Epithelial cell of prostate (primary cell): ENCODE measurements around the gene ABCC4.
"Not testable (repeated sequence)": the region's sequence is repeated elsewhere in the genome, so short reads cannot be mapped to it uniquely, and the experiment has no call there.

Experiments used
- DNase-seq: peaks from one replicate; pipeline ENCODE4 v3.0.0-alpha.2; 2011; ENCODE audit warnings: low read depth, low spot score
- H3K27ac ChIP-seq: fragments of 450-650 bp; 2 replicates; pipeline ENCODE4 v1.5.1; 2017; ENCODE audit warnings: mild to moderate bottlenecking

The ABCC4 gene

DNA sequence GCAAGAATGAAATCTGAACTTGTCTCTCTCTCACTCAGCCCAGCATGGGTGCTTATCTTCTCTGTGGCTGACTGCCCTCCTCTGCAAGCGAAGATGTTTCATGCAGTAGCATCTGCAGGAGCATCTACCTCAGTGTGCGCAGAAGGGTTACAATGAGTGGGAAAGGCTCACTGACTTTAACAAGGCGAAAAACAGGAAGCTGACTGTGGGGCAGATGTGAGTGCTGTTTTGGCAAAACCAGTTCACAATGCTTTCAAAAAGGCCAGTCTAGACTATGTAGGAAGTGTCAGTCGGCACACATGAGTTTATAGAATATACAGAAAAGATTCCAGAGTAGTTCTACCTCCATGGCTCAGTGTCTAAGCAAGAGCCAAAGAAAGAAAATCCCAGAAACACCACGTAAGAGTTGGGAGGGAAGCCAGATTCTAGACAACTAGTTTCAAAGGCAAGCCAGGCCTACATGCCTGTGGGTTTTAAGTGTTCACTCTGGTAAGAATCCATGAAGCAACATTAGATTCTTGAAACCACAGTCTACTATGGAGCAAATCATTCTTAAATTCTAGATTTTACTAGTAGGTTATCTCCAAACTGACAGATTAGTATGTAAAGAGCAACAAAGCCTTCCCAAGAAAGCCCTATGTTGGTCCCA lies 124.5 kb downstream of the ABCC4 start:
- H3K27ac ChIP-seq = no peak overlapping the region
- no peak for DNase-seq

DNA sequence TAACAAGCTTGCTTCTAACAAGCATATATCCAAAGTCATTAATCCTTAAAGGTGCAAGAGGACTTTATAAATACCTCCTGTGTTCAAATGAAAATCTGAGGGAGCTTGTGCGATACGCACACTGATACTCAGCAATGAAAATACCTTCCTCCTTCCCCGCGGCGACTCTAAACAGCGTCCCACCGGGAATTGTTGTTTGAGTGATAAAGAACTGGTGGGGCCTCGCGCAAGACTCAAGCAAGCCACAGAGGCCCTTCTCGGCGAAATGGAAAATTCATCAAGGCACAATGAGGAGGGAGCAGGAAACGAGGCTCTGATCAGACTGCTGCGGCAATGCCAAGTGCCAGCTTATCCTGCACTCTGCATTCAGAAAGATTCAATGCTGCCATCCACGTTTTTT lies 126.7 kb downstream of the ABCC4 start:
- DNase-seq = no peak
- no peak overlapping the region for H3K27ac ChIP-seq

DNA sequence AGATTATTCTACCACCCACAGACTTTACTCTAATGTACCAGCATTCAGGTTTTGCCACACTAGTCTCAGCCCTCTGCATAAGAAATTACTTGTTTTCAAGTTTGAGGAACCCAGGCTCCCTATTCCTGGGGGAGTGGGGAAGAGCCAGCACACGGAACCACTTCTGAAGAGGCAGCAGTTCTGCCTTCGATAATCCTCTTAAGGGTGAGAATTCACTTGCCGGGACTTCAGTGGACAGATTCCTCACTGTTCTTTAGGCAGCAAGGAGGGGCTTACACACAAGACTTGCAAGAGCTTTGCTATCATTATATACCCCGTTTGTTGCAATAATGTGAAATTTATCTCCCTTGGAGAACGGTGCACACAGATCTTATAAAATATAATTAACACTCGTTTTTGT lies 133.1 kb downstream of the ABCC4 start:
- H3K27ac ChIP-seq = no peak overlapping the region
- DNase-seq = no peak

DNA sequence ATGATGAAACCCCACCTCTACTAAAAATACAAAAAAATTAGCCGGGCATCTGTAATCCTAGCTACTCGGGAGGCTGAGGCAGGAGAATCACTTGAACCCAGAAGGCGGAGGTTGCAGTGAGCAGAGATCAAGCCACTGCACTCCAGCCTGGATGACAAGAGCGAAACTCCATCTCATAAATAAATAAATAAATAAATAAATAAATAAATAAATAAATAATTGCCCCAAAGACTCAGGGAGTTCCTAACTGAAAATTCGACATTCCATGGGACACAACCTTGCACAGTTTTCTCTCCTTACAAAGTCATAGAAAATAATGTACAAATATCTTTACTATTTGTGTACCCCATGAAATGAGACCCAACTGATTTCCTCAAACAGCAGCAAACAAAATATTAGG lies 134.2 kb downstream of the ABCC4 start:
- not testable (repeated sequence) for DNase-seq, H3K27ac ChIP-seq

- DNase-seq = no peak
- H3K27ac ChIP-seq = no peak overlapping the region
Observed at GRCh38 chr13:95164830-95165229, 136.4 kb downstream of the ABCC4 start.

GRCh38 chr13:95160112-95160906 lies 140.9 kb downstream of the ABCC4 start:
- no peak overlapping the region for H3K27ac ChIP-seq
- DNase-seq = no peak

- no peak overlapping the region for H3K27ac ChIP-seq
- no peak for DNase-seq
Observed at GRCh38 chr13:95159458-95159857, 141.8 kb downstream of the ABCC4 start.

- H3K27ac ChIP-seq = no peak overlapping the region
- no peak for DNase-seq
Observed at GRCh38 chr13:95156208-95156607, 145.0 kb downstream of the ABCC4 start.

GRCh38 chr13:95155504-95155903 lies 145.7 kb downstream of the ABCC4 start:
- peak overlapping the region; percentile 89 for H3K27ac ChIP-seq
- no peak for DNase-seq

- DNase-seq = peak; percentile 16
Observed at GRCh38 chr13:95155093-95155492, 146.2 kb downstream of the ABCC4 start.

DNA sequence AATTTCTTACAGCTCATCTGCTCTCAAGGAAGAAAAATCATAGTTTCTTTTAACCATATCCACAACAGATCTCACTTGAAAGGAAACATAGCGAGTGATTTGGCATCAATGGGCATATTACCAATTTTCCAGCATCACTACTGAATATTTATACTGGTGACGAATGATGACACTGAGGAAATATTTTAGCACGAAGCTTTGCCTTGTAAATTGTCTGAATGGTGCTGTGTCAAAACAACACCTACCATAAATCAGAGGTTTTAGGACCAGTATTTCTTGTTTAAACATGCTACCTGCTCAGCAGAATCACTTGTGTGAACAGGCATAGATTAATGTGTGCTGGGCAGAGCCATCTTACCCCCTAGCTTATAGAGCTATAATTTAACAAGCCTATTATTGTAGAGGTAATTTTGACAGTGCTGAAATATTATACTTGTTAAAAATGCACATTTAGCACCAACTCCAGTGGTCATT lies 146.8 kb downstream of the ABCC4 start:
- peak; percentile 95 for DNase-seq
- H3K27ac ChIP-seq = peak overlapping the region; percentile 89

More at GRCh38 chr13:95155093-95155492, 146.2 kb downstream of the ABCC4 start:
- H3K27ac ChIP-seq = peak overlapping the region; percentile 89

DNA sequence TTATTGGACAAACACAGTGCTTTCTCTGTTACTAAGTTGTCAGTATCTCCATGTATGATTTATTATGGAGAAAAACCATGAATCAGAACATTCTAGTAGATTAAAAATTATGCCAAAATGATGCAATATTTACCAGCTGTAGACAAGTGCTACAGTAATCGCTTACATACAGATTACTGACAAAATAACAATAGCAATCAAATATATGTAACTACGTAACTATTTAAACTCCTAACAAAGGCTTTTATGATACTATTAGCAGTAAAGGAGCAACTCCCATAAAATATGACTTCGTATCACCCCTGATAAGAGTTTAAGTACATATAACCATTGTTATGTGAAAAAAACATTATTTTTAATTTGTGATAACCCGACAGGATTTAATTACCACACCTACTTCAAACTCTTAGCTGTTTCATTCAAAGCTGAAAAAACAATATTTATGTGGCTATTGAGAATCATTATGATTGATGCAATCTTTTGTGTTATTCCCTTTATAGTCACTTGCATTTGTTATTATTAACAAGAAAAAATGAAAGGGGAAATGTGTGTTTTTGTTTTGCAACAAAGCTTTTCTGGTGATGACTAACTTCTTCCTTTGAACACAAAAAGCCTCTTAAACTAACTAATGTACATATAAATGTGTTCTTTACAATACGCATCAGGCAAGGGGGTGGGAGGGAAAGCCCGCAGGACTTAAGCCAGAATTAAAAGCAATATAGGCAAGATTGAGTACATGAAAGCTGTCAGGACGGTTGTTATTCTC lies 147.4 kb downstream of the ABCC4 start:
- H3K27ac ChIP-seq = peak overlapping the region; percentile 89
- DNase-seq = peak; percentile 3

DNA sequence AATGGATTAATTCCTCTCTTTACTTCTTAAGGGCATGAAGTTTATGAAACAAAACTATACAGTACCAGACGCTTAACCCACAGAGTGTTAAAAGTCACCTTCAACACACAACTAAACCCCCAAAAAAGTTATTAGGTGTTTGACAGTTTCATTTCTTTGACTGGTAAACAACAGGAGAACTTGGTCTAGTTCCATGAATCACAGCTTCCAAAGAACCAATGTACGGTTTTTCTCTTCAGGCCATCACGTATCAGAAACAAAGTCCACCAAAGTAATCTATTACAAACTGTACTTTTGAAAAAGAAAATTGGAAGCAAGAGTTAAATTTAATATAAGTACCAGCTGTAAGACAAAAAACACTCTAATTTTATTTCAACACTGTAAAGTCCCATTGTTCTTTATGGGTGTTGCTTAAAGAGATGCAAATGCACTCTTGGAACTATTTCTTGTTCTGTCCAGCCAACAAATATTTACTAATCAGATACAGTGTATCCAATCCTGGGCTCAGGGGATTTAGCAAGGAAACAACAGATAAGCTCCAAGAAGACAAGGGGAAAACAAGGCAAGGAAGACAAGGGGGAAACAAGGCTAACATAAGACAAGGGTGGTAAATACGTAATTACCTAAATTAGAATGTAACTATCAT lies 149.2 kb downstream of the ABCC4 start:
- DNase-seq = no peak
- no peak overlapping the region for H3K27ac ChIP-seq

DNA sequence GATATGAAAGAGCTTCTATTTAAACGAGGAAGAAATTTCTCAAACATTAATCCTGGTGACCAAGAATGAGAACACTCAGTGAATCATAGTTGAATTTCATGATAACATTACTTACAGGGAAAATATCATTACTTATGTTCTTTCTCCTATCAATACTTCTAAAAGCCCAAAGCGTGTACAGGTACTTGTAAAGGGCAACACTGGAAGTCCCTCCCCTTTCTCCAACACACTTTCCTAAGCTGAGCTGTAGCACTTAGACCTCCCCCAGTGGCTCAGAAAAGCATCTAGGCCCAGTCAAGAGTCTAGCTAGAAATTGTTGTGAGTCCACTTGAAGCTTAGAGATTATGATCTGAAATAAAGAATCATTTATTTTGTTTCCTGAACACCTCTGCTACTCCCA lies 150.7 kb downstream of the ABCC4 start:
- peak overlapping the region; percentile 55 for H3K27ac ChIP-seq
- peak; percentile 12 for DNase-seq

- DNase-seq = no peak
- no peak overlapping the region for H3K27ac ChIP-seq
Observed at GRCh38 chr13:95146486-95146885, 154.8 kb downstream of the ABCC4 start.

- H3K27ac ChIP-seq = no peak overlapping the region
- no peak for DNase-seq
Observed at GRCh38 chr13:95145587-95145986, 155.7 kb downstream of the ABCC4 start.

- H3K27ac ChIP-seq = no peak overlapping the region
- no peak for DNase-seq
Observed at GRCh38 chr13:95140502-95140901, 160.7 kb downstream of the ABCC4 start.

DNA sequence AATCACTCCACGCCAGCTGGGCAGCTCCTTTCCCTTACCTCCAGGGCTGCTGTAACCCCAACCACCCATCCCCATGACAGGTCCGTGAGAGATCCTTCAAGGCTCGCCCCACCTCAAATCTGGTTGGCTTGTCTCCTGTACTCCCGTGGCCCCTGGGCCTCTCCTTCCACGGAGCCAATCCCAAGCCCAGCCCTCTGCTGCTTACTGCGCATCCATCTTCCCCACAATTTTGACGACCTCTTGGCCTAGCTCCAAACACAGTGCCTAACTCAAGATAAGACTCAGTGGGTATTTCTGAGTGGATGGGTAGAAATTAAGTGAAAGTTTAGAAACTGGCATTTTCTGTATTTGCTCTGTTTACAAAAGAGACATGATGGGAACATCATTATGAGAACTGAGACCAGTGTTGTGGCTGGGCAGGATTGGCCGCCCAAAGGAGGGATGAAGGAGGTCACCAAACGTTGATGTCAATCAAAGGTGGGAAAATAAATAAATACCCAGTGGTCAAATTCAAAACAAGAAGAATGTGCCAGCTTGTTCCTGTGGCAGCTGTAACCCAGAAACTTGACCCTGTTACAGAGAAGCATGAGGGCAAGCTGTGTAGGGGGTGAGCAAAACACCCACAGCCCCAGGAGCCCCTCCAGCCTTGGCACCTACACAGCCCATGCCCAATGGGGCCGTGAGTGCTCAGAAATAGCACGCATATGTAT lies 162.2 kb downstream of the ABCC4 start:
- no peak for DNase-seq

DNA sequence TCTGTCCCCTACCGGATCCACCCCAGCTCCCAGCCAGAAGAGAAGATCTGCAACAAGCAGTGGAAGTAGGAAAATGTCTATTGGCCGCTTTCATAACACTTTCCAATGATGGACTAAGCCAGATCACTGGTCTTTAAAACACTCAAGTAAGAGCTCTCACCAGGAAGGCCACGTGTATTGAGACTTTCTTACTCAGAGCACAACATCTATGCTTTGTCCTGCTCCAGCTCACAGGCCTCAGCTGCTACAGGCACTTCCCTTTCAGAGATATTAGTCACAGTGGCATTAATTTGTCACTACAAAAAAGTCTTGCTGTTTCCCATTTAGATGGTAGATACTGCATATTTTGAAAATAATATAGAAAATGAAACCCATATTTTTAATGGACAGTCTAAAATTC lies 164.2 kb downstream of the ABCC4 start:
- H3K27ac ChIP-seq = peak overlapping the region; percentile 7
- no peak for DNase-seq

More for the DNA sequence above, 162.2 kb downstream of the ABCC4 start:
- no peak overlapping the region for H3K27ac ChIP-seq

DNA sequence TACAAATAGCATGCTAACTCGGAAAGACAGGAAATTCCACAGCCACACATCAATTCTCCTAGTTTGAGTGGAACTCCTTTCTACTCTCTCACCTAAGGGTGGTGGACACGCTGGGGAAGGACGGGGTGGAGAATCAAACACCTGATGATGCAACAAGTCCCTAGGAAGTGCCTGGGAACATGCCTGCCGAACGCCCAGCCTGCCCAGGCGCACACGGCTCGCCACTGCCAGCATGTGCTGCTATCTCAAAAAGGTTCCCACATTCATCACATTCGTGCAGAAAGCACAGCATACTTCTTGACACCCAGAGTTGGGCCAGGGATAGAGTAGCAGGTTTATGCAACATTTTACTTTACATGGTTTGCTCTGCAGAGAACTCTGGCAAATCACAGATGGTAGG lies 164.6 kb downstream of the ABCC4 start:
- peak overlapping the region; percentile 7 for H3K27ac ChIP-seq
- DNase-seq = no peak
